Activated CD8-positive, alpha-beta memory T cell treated with anti-CD3 and anti-CD28 coated beads, Interleukin-2, amount 50 U/mL, for 24 hours (primary cell): ENCODE measurements around the gene PIP5KL1.

ENCODE experiments used
- DNase-seq: peaks from one replicate; pipeline ENCODE4 v3.0.0-alpha.2; 2020; ENCODE audit errors: extremely low read depth

Gene PIP5KL1

DNA sequence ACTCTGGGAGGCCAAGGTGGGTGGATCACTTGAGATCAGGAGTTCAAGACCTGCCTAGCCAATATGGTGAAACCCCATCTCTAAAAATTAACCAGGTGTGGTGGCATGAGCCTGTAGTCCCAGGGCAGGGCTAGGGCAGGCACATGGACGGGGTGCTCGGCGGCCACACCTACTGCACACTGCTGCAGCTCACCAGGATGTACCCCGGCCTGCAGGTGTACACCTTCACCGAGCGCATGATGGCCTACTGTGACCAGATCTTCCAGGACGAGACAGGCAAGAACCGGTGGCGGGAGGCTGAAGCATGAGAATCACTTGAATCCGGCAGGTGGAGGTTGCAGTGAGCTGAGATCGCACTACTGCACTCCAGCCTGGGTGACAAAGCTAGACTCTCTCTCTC, 16.9 kb downstream of the PIP5KL1 start:
- DNase-seq = no peak

DNA sequence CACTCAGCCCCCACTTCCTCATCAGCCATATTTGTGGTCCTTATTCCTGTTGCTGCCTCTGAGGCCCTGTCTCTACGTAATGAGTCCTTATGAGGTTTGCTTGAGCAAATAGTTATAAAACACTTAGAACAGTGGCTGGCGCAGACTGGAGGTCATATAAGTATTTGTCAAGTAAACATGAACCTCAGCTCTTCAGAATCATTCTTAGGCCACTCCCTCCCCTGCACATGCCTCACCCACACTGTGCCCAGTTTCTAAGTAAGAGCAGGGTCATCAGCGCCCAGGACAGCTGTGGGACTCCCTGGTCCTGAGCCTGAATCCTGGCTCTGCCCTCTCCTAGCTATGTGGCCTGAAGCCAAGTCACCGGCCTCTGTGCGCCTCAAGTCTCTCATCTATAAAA, 17.7 kb downstream of the PIP5KL1 start:
- no peak for DNase-seq

- DNase-seq = no peak
Measured at GRCh38 chr9:127912296-127912695, 18.3 kb downstream of the PIP5KL1 start.

GRCh38 chr9:127910613-127911205, 19.9 kb downstream of the PIP5KL1 start:
- DNase-seq = no peak

DNA sequence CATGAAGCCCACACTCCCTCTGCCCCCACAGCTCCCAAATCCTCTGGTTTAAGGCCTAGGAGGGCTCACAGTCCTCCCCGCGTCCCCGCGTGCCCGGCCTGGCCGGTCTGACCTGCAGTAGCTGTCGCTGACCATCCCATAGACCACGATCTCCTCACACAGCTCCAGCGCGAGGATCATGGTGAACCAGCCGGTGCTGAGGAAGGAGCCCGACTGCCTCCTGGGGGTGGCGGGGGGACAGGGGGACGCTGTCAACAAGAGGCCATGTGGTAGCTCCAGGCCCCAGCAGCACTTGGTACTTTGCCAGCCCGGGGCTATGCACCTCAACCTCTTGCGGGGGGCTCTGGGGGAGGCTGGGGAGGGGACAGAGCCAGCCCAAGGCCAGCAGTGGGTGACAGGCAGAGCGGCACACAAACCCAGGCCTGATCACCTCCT, 20.7 kb downstream of the PIP5KL1 start:
- DNase-seq = no peak

DNA sequence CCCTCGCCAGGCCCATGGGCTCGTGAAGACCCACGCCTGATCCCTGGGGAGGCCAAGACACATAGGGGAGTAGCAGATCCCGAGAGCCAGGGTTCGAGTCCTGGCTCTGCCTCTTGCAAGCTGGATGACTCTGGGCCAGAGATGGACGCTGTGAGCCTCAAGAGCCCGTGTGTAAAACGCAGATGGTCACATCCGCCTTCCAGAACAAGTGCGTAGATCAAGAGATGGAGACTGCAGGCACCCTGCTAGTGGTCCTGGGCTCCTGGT, 22.0 kb downstream of the PIP5KL1 start:
- DNase-seq = no peak

- DNase-seq = no peak
Measured at GRCh38 chr9:127907867-127908659, 22.5 kb downstream of the PIP5KL1 start.

- DNase-seq = no peak
Measured at GRCh38 chr9:127905788-127906191, 24.8 kb downstream of the PIP5KL1 start.

GRCh38 chr9:127905004-127905728, 25.4 kb downstream of the PIP5KL1 start:
- DNase-seq = no peak

- DNase-seq = no peak
Measured at GRCh38 chr9:127904561-127905003, 26.0 kb downstream of the PIP5KL1 start.

DNA sequence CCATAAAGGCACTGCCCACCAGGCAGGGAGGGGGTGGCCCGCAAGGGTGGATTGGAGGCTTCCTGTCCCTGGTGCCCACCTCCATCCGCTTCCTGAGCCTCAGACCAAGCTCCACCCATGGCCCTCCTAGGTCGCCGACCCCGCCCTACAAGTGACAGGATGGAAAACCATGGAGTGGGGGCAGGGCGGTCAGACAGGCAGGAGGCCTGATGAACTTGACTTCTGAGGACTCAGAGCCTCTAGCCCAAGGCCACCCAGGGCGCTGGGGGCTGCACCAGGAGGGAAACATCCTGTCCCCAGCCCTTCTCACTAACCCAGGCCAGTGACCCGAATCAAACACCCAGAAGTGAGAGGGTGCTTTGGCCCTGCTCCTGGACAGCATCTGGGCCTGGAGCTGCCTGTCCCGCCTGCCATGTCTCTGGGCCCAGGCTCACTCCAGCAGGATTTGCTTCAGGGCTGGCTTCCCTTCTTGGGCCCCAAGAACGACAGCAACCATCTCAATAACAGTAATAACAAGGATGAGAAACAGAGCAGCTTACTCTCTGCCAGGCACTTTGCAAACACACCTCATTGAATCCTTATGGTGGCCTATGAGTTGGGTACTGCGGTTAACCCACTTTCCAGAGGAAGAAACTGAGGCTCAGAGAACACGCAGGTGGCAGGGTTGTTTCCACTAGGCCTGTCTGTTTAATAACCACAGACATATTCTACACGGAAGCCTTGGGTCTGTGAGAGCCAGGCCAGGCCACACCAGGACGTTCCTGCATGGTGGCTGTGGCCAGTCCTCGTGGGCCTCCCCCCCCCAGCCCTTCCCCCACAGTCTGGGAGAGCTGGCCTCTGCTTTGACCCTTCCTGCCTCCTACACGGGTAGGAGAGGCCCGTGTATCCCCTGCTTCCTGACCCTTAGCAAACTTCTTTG, 26.8 kb downstream of the PIP5KL1 start:
- no peak for DNase-seq

DNA sequence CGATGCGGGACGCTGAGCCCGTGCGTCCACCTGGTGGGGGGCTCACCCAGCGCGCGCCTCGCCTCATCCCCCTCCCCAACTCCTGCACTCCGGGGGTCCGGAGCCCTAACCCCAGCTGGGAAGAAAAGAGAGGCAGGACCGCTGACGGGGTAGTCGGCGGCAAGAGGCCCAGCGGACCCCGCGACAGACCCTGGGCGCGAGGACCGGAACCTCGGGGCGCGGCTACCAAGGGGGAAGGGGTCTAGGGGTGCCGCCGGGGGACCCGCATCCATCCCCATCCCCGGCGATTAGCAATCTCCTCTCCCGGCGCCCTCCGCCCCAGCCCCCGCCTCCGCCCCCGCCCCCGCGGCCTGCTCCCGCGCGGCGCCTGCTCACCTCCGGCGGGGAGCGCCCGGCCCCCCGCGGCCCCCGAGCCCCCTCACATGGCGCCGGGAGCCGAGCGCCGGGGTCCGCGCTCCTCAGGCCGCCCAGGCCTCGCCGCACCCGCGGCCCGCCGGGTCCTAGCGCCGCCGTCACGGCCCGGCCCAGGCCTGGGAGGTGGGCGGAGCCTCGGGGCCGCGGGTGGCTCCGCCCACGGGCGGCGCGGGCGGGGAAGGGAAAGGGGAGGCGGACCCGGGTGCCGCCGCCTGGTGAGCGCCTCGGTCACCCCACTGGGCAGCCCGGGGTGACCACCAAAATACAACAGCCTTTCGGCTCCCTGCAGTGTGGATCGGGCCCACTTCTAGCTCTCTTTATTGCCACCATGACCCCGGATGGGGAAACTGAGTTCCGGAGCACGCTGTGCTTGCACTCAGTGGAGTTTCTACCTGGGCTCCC, 31.2 kb downstream of the PIP5KL1 start, which contains the start of gene ST6GALNAC6:
Gene ST6GALNAC6 (minus strand): TSS at position 476 of the 816 bp plus-strand sequence. CDS start 1,622 bp downstream, outside the sequence.
- DNase-seq = no peak

DNA sequence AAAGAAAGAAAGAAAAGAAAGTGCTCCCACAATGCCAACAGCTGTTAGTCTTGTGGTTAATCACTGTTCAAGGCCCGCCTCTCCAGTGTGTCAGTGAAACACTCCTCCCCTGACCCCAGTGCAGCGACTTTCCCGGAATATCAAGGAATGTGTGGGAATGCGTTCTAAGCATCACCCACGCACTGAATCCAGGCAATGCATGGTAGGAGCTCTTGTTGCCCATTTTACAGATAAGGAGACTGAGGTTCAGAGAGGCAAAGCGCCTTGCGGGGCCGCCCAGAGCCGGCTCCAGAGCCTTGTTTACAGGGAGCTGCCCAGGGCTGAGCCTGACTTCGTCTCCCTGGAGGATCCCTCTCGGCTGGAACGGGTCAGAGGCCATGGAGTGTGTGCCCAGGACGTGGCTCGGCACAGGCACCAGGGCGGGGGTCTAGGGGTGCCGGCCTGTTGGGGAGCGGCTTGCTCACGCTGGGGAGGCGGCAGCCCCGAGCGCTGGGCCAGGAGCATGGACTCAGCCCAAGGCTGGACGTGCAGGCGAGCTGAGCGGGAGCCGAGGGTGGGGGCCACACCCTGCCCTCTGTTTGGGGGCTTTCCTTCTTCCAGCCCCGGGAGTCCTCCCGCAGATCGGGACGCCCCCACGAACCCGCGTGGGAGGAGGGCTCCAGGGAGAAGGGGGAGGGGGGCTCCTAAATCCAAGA, 32.0 kb downstream of the PIP5KL1 start:
- DNase-seq = no peak

DNA sequence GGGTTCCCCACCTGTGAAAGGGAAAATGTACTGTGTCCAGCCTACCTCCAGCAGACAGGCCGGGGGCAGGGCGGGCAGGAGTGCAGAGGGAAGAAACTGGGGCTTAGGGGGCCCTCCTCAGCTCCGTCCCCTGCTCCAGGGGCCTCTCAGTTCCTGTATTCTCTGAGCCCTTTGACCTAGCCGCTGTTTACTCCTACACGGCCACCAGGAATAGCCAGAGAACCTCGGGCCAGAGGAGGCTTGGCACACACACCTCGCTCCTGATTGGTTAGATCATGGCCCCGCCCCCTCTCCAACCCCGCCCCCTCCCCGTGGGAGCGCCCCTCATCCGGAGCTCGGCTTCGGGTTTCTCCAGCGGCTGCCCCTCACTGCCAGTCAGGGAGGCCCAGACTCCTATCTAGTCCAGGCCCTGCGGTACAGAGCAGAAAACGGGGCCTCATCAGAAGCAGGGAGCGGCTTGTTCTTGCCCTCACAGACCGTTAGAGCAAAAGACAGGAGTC, 33.3 kb downstream of the PIP5KL1 start:
- no peak for DNase-seq

DNA sequence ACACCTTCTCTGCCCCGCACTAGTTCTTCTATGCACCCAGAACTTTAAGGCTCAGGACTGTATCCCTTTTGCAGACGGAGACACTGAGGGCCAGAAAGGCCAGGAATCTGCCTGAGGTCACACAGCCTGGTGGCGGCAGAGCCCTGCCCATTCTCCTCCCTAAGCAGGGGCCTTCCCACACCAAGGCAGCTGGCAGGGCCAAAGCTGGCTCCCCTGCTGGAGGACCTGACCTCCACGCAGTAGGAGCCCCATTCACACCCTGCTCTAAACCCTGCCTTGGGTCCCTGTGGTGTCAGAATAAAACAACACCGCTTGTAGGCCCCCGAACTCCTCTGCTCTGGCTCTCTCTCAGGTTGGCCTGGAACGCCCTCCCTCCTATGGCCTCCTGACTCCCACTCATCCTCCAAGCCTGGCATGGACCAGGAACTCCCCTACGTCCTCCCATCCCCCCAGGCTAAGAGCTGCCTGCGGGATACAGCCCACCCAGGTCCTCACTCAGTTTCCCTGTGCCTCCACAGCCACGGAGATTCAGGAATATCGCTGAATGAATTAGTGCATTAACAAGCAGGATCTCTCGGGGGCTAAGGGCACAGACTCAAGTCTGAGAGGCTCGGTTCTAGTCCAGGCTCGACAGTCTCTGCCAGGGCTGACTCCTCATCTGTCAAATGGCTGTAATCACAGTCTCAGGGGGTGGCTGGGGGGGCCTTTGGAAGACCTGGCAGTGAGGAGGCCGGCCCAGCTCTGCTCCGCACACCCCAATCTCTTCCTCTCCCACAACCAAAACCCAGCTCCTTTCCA, 34.0 kb downstream of the PIP5KL1 start:
- DNase-seq = no peak

GRCh38 chr9:127895811-127896210, 34.8 kb downstream of the PIP5KL1 start:
- no peak for DNase-seq

- no peak for DNase-seq
Measured at GRCh38 chr9:127893392-127893791, 37.2 kb downstream of the PIP5KL1 start.

DNA sequence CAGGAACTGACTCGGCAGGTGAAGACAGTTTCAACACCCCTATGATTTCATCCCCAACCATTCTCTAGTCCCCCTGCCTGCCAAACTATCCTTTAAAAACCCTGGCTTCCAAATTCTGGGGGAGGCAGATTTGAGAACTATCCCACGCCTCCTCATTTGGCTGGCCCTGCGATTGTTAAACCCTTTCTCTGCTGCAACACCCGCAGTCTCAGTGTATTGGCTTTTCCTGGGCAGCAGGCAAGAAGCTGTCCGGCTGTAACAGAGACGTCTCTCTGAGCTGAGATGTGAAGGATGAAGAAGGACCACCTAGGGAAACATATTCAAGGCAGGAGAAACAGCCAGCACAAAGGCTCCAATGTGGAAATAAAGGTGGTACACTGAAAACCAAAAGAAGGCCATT, 37.7 kb downstream of the PIP5KL1 start:
- no peak for DNase-seq

- no peak for DNase-seq
Measured at GRCh38 chr9:127890053-127890452, 40.5 kb downstream of the PIP5KL1 start.
